ENCODE results near the gene CDA. TPM values are rescaled to one million over a fixed set of nuclear protein-coding genes. Genes with fewer than 3 reads are reported as not detected.

Gene CDA
- 2.6 TPM for polyA plus RNA-seq (2013, experiment 1 of 2; ENCODE audit: insufficient read length)
- 3.6 TPM for polyA plus RNA-seq (2013, experiment 2 of 2; ENCODE audit: insufficient read length)

- no peak for DNase-seq
Observed at GRCh38 chr1:20588634-20589225, at the start of gene CDA. CDA (plus strand) TSS chr1:20589097; CDS start chr1:20589130, 33 bp downstream.

- no peak for DNase-seq
Observed at GRCh38 chr1:20540281-20540680, 48.6 kb upstream of the CDA start.

GRCh38 chr1:20546637-20547036 lies 42.3 kb upstream of the CDA start:
- no peak for DNase-seq

GRCh38 chr1:20551161-20551560 lies 37.7 kb upstream of the CDA start:
- DNase-seq: no peak

GRCh38 chr1:20551945-20552727 lies 36.8 kb upstream of the CDA start, which contains the start of gene FAM43B:
FAM43B (plus strand) TSS chr1:20552573; CDS start chr1:20552974, 401 bp downstream.
- DNase-seq: peak; percentile 43

- DNase-seq: no peak
Observed at GRCh38 chr1:20552728-20553445, 36.0 kb upstream of the CDA start.

GRCh38 chr1:20555025-20555757 lies 33.7 kb upstream of the CDA start:
- DNase-seq: no peak

- no peak for DNase-seq
Observed at GRCh38 chr1:20555758-20556120, 33.2 kb upstream of the CDA start.

GRCh38 chr1:20558191-20558590 lies 30.7 kb upstream of the CDA start:
- no peak for DNase-seq

- no peak for DNase-seq
Observed at GRCh38 chr1:20560966-20561365, 27.9 kb upstream of the CDA start.

- no peak for DNase-seq
Observed at GRCh38 chr1:20565234-20565633, 23.7 kb upstream of the CDA start.

- DNase-seq: no peak
Observed at GRCh38 chr1:20569523-20570098, 19.3 kb upstream of the CDA start.

GRCh38 chr1:20571427-20571826 lies 17.5 kb upstream of the CDA start:
- DNase-seq: no peak

GRCh38 chr1:20573987-20574386 lies 14.9 kb upstream of the CDA start:
- no peak for DNase-seq

GRCh38 chr1:20574686-20575540 lies 14.0 kb upstream of the CDA start:
- DNase-seq: peak; percentile 84

- DNase-seq: no peak
Observed at GRCh38 chr1:20575541-20576336, 13.2 kb upstream of the CDA start.

- DNase-seq: no peak
Observed at GRCh38 chr1:20578062-20578461, 10.8 kb upstream of the CDA start.

- peak; percentile 49 for DNase-seq
Observed at GRCh38 chr1:20578721-20579395, 10.0 kb upstream of the CDA start.

GRCh38 chr1:20584890-20585289 lies 4.0 kb upstream of the CDA start:
- DNase-seq: peak; percentile 27

Data from fibroblast of skin of back (primary cell).